SK-MEL-5 (cell line): ENCODE data around the gene F10. TPM values are rescaled to one million over a fixed set of nuclear protein-coding genes. Genes with fewer than 3 reads are reported as not detected.

Experiments
- DNase-seq: peaks from one replicate; pipeline ENCODE4 v3.0.0-alpha.2; 2016; ENCODE audit warnings: low read depth, low spot score
- in situ Hi-C: cut with HindIII; loops from 2 replicates; pipeline ENCODE4 v1.10.0; 2016; ENCODE audit warnings: low sequenced_read_pairs, high pct_unique_total_duplicates, low pct_unique_long_range_greater_than_20kb
- small RNA-seq, 2 experiments: library from RNA; depleted of rRNA; stranded (forward); fragments of <200 nt; gene quantifications; one replicate each; pipeline ENCODE3, GENCODE V24; 2014
- total RNA-seq: library from RNA; depleted of rRNA; stranded (reverse); fragments of >200 nt; shearing (Covaris generic); gene quantifications from 2 replicates; pipeline ENCODE4 v1.2.3, GENCODE V29; 2014; rRNA removed

F10 gene
- total RNA-seq, 1 experiment from 2014 or later: not detected

GRCh38 chr13:113187263-113187669 is 64.7 kb downstream of the F10 start:
- in situ Hi-C loops: no loop called here
- peak; percentile 97 for DNase-seq

DNA sequence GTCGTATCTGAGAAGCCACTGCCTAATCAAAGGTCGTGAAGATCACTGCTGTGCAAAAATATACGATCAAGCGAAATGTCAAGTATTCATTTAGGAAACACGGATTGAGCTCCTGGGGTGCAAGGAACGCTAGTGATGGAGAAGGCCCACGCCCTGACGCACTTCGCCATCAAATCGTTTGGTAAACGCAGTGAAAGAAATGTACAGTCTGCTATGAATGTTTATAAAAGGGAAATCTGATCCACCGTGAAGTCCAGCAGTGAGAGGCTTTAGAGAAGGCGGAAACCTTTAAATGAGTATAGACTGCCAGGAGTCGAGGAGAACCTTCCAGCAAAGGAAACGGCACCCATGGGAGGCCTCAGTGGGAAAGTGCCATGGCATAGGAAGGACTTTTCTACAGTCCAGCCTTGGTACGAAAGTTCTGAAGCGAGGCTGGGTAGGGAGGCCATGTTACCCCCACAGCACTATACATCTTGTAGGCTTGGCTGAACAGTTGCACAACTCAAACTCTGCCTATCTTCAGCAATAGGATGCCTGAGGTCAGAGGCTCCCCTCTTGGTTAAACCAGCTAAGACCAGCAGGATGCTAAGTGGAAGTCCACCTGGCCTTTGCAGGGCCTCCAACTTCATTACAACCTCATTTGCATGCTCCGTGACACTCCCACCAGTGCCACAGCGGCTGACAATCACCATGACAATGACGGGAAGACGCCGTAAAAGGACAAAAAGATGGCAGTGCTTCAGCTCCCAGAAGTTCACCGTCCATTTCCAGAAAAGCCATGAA is 65.5 kb downstream of the F10 start:
- no peak for DNase-seq
- in situ Hi-C loops: no loop called here

DNA sequence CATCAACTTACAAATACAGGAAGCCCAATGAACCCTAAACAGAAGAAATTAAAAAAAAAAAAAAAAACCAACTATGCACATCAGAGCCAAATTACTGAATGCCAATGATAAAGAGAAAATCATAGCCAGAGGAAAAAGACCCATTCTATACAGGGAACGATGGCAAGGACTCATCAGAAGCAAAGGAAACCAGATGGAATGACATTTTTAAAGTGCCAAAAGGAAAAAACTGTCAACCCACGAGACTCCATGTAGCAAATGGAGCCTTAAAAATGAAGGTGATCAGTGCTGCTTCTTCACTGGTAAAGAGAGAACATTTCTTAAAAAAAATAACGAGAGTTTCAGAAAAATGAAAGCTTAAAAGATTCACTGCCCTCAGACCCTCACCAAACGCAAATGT is 67.6 kb downstream of the F10 start:
- DNase-seq: no peak
- in situ Hi-C loops: no loop called here

GRCh38 chr13:113192279-113192678 is 69.7 kb downstream of the F10 start:
- DNase-seq: no peak
- in situ Hi-C loops: no loop called here

- in situ Hi-C loops: no loop called here
- DNase-seq: no peak
These were observed 70.3 kb downstream of the F10 start for GRCh38 chr13:113192902-113193301.

DNA sequence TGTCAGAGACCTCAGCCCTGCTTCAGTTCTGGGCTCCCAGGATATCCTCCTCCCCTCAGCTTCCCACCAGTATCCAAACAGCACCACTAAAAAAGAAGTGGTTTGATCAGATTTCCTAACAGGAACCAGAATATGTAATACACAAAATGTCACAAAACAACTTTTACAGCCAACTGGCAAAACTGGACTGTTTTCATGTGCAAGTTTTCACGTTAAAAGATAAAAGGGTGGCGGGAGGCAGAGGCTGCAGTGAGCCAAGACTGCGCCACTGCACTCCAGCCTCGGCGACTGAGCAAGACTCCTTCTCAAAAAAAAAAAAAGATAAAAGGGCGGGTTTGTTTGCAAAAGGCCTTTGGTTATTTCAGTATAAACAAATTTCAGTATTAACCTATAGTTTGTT is 72.8 kb downstream of the F10 start:
- in situ Hi-C loops: no loop called here
- DNase-seq: no peak

DNA sequence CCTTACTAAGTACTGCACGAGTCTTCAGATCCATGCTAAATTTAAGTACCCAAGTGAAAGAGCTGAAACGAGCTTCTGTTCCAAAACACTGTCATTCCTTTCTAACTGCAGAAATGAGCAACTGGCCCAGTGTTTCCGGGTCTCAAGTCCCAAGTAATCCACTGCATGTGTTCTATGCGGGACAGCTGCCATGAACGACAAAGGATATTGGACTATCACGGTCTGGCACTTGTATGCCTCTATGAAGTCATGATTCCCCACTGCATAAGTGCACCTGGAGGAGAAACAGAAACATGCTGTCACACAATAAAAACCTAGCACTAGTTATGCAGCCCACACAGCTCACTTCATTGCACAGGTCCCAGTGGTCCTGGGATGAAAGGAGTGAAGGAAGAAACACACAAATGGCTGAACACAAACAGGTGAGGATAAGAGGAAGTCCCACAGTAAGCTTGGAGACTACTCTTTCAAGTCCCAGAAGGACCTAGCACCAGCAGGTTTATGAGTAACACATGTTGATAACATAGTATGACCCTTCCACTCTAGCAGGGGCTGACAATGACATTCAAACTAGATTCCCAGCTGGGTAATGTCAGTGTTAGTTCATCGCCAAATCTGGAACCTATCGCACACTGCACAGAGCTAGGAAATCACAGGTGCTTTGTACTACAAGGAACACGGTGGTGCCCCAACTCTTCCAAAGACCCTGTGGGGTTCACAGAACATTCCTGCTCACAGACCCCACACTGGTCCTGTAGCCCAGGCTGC is 74.6 kb downstream of the F10 start:
- in situ Hi-C loops: no loop called here
- DNase-seq: no peak

Small RNA genes lying within 50 kb of the gene (small RNA-seq; reads per million reads assigned to genes)
- gene AL137002.1: 0 reads per million in 2 experiments

Other genes with a start within 250 kb of the F10 start
- gene MCF2L, start 153.6 kb upstream of the F10 start, total RNA-seq: 8.9 and 10.8 TPM in 2 replicates
- not detected in 2 replicates for gene F7, start 17.0 kb upstream of the F10 start, total RNA-seq
- not detected in 2 replicates for gene PROZ, start 35.8 kb downstream of the F10 start, total RNA-seq
- gene PCID2, start 85.9 kb downstream of the F10 start, total RNA-seq: 93.4 and 95.9 TPM in 2 replicates
- 157 and 173 TPM in 2 replicates for gene CUL4A, start 86.8 kb downstream of the F10 start, total RNA-seq
- 264 and 275 TPM in 2 replicates for gene LAMP1, start 174.4 kb downstream of the F10 start, total RNA-seq
- gene GRTP1, start 241.3 kb downstream of the F10 start, total RNA-seq: 3.2 and 4.9 TPM in 2 replicates